HUES64 (cell line): Measurements from ENCODE around the gene CACNG7. TPM values are rescaled to one million over a fixed set of nuclear protein-coding genes. Genes with fewer than 3 reads are reported as not detected.
"Not testable (repeated sequence)": the region's sequence is repeated elsewhere in the genome, so short reads cannot be mapped to it uniquely, and the experiment has no call there.

Experiments used
- H3K27ac ChIP-seq: 2 replicates; pipeline ENCODE4 v1.7.0; 2013; ENCODE audit warnings: low read depth, low read length, inconsistent platforms
- H3K27me3 ChIP-seq: 2 replicates; pipeline ENCODE4 v1.6.1; 2013; ENCODE audit warnings: mild to moderate bottlenecking, low read length; ENCODE audit not compliant: insufficient read depth
- H3K36me3 ChIP-seq: 2 replicates; pipeline ENCODE4 v1.6.1; 2013; ENCODE audit warnings: mild to moderate bottlenecking, low read length; ENCODE audit not compliant: insufficient read depth
- H3K4me1 ChIP-seq: 2 replicates; pipeline ENCODE4 v1.6.1; 2013; ENCODE audit warnings: mild to moderate bottlenecking, low read length, moderate library complexity; ENCODE audit not compliant: insufficient read depth
- H3K4me3 ChIP-seq: 2 replicates; pipeline ENCODE4 v1.5.1; 2013; ENCODE audit warnings: mild to moderate bottlenecking, low read length, moderate library complexity
- H3K9ac ChIP-seq: 2 replicates; pipeline ENCODE4 v1.6.1; 2013; ENCODE audit warnings: mild to moderate bottlenecking, low read depth, low read length
- H3K9me3 ChIP-seq: 2 replicates; pipeline ENCODE4 v1.6.1; 2013; ENCODE audit warnings: low read depth, low read length; ENCODE audit not compliant: insufficient read depth
- WGBS: fragments of 150-250, 120-280 bp; methylation state at CpG from one replicate; pipeline ENCODE4 v1.1.7; 2013; ENCODE audit warnings: missing lambda C conversion rate; 5-methylcytosine and 5-hydroxymethylcytosine counted together
- polyA plus RNA-seq, 2 experiments: library from polyadenylated mRNA; stranded (reverse); fragments of 50-300 nt; gene quantifications; one replicate each; pipeline ENCODE4 v1.2.3, GENCODE V29; 2013

The CACNG7 gene, protein sequence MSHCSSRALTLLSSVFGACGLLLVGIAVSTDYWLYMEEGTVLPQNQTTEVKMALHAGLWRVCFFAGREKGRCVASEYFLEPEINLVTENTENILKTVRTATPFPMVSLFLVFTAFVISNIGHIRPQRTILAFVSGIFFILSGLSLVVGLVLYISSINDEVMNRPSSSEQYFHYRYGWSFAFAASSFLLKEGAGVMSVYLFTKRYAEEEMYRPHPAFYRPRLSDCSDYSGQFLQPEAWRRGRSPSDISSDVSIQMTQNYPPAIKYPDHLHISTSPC
- 19.4 TPM for polyA plus RNA-seq (2013, experiment 1 of 2)
- polyA plus RNA-seq (2013, experiment 2 of 2), result 38.6 TPM

DNA sequence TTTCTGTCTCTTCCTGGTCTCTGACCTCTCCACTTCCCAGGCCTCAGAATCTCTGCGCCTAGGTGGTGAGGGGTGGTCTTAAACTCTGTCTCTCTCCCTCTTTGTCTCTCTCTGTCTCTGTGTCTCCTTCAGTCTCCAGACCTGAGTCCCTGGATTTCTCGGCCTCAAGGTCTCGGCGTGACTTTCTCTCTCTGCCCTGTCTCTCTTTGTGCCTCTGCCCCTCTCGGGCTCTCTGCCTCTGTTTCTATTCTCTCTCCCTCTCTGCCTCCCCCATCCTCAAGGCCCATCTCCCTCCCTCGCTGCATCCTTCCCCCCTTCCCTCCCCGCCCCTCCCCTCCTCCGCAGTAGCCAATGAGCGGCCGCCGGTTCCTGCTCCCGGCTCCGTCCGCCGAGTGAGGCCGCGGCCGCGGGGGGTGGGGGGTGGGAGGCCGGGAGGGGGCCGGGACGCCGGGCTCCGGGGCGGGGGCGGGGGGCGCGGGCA is at the start of gene CACNG7:
Gene CACNG7 (plus strand): TSS at position 344 of the 481 bp plus-strand sequence. CDS start 3,554 bp downstream, outside the sequence.
- under 1% methylated on average over 13 of the region's 28 CpGs for WGBS
- Histone ChIP-seq H3K27me3 (peaks cover 68% of the 10 kb centered on the region), H3K36me3 (no peaks in the 10 kb centered on the region), H3K9me3 (no peaks in the 10 kb centered on the region), H3K27ac (no peak within 1 kb of the TSS), H3K4me3 (peak within 1 kb of the TSS; percentile 89), H3K4me1 (peaks cover 3% of the 10 kb centered on the region; the same call in 1 of the 2 replicates), H3K9ac (peak within 1 kb of the TSS; percentile 64)

DNA sequence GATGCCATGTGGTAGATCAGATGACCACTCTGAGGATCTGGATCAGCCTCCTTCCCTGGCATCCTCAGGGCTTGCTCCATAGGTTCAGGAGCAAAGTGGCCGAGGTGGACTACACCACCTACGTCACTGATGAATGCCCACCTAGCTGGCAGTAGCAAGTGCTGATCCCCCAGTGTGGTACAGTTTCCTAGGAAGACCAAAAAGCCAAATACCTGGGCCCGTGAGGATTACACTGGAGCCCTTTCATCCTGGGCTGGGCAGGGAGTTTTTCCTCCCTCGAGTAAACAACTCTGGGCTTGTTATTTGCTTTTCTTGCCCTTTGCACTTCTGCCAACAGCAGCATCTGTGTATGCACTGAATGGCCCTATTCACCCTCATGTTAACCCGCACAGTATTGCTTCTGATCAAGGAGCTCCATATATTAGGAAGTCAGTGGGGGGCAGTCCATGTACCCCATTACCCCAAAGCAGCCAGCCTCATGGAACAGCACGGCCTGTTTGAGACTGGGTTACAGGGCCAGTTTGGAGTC is 44.7 kb upstream of the CACNG7 start:
- WGBS, result 88% methylated on average over 6 of the region's 6 CpGs
- Histone ChIP-seq H3K4me1 (peaks cover 7% of the 10 kb centered on the region; the same call in 1 of the 2 replicates), H3K36me3 (no peaks in the 10 kb centered on the region), H3K27me3 (no peaks in the 10 kb centered on the region), H3K9me3 (no peaks in the 10 kb centered on the region), H3K4me3 (no peak overlapping the region), H3K9ac (no peak overlapping the region), H3K27ac (no peak overlapping the region)

DNA sequence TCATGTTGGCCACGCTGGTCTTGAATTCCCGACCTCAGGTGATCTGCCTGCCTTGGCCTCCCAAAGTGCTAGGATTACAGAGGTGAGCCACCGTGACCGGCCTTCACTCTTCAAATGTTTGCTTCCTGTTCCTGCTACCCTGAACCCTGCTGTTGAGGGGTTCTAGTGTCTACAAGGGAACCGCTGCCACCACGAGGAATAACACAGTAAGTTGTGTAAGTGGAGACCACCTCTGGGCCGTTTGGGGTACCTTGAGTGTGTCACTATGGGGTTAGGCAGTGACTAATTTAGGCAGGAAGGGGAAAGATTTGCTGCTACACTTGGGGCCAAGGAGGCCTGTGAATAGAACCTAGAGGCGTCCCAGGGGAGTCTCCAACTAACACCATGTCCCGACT is 43.6 kb upstream of the CACNG7 start:
- peak overlapping the region; percentile 95 for H3K9ac ChIP-seq
- H3K4me1 ChIP-seq, result peaks cover 8% of the 10 kb centered on the region
- peak overlapping the region; percentile 58 for H3K4me3 ChIP-seq
- no peaks in the 10 kb centered on the region for H3K9me3 ChIP-seq
- peaks cover under 1% of the 10 kb centered on the region; the same call in 1 of the 2 replicates for H3K36me3 ChIP-seq
- H3K27ac ChIP-seq, result peak overlapping the region; percentile 99
- 55% methylated on average over 9 of the region's 9 CpGs for WGBS
- no peaks in the 10 kb centered on the region for H3K27me3 ChIP-seq

DNA sequence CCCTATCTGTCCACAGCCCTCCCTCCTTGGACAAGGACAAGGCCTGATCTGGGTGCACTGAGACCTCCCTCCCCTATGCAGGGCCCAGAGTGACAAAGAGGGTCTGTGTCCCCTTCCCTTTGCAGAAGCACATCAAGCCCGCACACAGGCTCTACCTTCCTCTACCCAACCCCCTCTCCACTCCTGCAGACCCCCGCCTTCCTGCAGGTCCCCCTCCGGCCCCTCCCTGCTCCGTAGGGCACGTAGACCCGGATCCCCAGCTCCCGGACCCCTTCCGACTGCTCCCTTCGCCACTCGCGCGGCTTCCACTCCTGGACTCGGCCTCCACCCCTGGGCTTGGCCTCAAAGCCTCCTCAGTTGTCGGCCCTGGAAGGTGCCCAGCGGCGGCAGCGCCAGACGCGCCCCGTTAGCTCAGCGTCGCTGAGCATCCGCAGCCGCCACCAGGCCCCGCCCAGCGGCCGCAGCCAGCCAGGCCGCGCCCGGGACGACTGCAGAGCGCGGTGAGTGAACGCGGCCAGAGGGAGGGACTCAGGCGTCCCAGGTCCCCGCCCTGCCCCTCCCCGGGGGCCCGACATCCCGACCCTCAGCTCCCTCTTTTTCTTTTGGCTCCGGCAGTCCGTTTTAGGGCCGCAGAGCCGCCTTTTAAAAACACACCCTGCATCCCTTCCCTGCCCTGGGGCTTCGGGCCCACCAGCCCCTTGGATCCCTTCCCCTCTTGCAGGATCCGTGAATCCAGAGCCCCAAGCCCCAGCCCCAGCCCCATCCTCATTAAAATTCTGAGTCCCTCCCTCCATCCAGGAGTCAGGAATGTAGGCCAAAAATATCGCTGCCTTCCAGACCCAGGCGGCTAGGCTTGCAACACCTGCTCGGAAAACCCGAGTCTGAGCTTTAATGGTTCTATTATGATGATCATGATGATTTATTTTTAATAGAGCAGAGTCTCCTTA is 42.9 kb upstream of the CACNG7 start:
- H3K27ac ChIP-seq, result peak overlapping the region; percentile 99
- H3K4me1 ChIP-seq, result peaks cover 10% of the 10 kb centered on the region
- H3K9me3 ChIP-seq, result no peaks in the 10 kb centered on the region
- H3K4me3 ChIP-seq, result peak overlapping the region; percentile 58
- peaks cover 6% of the 10 kb centered on the region for H3K36me3 ChIP-seq
- 2% methylated on average over 50 of the region's 50 CpGs for WGBS
- no peaks in the 10 kb centered on the region for H3K27me3 ChIP-seq
- peak overlapping the region; percentile 95 for H3K9ac ChIP-seq

DNA sequence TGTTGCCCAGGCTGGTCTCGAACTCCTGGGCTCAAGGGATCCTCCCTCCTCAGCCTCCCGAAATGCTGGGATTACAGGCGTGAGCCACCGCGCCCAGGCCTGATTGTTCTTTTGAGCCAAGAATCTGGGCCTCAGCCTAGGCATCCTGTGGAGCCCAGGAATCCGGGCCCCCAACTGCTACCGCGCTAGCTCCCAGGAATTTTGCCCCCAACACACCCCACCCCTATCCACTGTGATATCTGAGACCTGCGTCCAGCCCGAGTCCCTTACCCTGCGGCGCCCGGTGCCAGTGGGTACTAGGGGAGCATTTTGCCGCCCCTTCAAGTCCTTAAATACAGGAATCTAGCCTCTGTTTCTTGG is 42.2 kb upstream of the CACNG7 start:
- no peaks in the 10 kb centered on the region for H3K9me3 ChIP-seq
- H3K4me1 ChIP-seq, result peaks cover 10% of the 10 kb centered on the region
- H3K27ac ChIP-seq, result peak overlapping the region; percentile 99
- H3K9ac ChIP-seq, result peak overlapping the region; percentile 95
- H3K36me3 ChIP-seq, result peaks cover 10% of the 10 kb centered on the region
- 7% methylated on average over 14 of the region's 14 CpGs for WGBS
- H3K4me3 ChIP-seq, result peak overlapping the region; percentile 58
- no peaks in the 10 kb centered on the region for H3K27me3 ChIP-seq

DNA sequence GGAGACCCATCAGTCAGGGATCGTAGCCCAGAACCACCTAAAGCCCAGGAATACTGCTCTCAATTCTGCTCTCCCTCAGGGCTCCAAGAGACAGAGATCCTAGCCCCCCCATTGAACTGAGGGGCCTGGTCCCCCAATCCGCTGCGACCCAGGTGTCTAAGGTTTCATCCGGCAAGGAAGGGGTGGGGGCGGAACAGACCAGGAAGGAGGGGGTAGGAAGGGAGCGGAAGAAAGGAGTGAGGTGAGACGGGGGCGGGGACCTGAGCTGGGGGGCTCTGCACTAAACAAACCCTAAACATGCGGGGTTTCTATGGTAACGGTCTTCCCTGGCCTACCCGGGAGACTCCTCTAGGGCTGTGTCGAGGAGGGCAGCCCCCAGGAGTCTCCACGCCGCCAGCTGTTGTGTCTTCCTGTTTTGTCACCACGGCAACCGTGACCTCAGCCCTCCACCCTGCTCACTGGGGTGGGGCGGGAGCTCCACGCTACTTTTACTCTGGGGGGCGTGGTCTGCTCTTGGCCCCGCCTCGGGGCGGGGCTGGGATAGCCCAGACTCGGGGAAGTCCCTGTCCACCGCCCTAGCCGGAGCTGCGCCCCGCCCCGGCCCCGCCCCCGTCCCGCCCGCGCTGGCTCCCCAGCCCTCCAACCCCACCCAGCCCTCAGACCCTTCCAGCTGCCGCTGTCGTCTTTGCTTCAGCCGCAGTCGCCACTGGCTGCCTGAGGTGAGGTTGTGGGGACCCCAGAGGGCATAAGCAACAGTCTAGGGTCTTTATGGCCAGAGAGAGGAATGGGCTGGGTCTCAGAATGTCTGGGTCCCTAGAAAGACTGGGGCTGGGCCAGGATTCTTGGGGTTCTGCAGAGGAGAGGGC is 41.6 kb upstream of the CACNG7 start, which contains the start of gene MYADM:
Gene MYADM (plus strand): TSS at position 659 of the 866 bp plus-strand sequence. CDS start 5,647 bp downstream, outside the sequence.
- Histone ChIP-seq H3K27me3 (no peaks in the 10 kb centered on the region), H3K4me1 (peaks cover 10% of the 10 kb centered on the region), H3K9me3 (no peaks in the 10 kb centered on the region), H3K9ac (peak within 1 kb of the TSS; percentile 98), H3K4me3 (peak within 1 kb of the TSS; percentile 95), H3K27ac (peak within 1 kb of the TSS; percentile 99), H3K36me3 (peaks cover 12% of the 10 kb centered on the region)
- WGBS, result under 1% methylated on average over 27 of the region's 37 CpGs

DNA sequence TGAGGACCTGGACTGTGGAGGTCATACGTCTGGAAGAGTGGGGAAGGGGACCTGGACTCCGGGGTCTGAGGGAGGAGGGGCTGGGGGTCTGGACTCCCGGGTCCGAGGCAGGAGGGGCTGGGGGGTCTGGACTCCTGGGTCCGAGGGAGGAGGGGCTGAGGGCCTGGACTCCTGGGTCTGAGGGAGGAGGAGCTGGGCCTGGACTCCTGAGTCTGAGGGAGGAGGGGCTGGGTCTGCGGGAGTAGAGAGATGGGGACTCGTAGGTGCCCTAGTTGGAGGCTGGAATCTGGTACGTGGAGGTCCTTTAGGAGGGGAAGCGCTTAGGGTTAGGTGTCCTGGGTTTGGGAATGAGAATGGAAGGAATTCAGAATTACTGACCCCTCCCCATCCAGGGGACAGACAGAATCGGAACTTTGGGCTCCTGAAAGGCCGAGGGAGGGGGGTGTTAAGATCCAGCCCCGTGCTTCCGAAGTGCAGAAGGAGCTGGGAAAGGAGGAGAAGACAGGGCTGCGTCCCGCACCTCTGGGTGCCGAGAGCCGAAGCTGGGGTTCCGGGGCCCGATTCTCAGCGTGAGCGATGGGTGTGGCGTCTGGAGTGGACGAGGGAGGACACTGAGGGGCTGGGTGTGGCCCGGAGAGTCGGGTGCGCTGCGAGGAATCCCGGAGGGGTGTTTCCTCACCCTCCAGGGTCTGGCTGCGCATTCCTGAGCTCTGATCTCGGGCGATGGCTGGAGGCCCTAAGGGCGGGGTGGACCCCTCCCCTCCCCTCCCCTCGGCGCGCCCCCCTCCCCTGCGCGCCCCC is 40.8 kb upstream of the CACNG7 start:
- Histone ChIP-seq H3K36me3 (peaks cover 18% of the 10 kb centered on the region), H3K27ac (peak overlapping the region; percentile 98), H3K4me1 (peaks cover 10% of the 10 kb centered on the region), H3K4me3 (peak overlapping the region; percentile 95), H3K9me3 (no peaks in the 10 kb centered on the region), H3K9ac (peak overlapping the region; percentile 98), H3K27me3 (no peaks in the 10 kb centered on the region)
- WGBS, result 1% methylated on average over 32 of the region's 37 CpGs

DNA sequence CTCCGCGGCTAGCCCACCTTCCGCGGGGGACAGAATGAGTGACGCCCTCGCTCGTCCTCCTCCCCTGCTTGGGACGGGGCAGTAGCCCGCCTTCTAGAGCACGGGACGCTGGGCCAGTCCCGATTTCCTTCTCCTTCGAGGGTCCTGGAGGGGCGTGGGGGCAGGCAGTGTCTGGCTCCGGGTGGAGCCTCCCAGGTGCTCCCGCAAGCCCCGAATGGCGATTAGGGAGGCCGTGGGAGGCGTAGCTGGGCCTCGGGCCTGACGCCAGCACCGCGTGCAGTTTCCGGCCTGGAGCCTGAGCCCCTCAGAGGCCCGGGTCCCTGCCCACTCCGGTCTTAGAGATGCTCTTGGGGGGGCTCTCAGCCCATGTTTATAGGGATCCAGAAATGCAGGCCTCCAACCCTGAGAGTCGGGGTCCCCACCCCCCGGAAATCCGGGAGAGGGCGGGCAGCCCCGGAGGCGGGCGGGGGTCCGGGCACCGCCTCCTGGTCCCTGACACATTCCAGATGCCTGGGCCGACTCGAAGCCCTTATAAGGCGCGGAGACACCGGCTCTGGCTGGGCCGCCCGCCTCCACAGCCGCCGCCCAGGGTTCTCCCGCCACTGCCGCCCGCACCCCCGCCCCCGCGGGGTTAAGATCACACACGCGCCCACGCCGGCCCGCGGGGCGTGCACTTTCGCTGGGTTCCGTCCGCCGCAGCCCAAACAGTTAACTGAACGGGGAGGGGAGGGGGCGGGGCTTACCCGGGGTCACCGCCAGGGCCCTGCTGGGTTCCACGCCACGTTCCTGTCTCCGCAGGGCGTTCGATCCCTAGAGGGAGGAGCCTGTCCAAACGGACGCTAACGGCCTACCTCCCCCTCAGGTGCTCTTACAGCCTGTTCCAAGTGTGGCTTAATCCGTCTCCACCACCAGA is 39.9 kb upstream of the CACNG7 start:
- peaks cover 10% of the 10 kb centered on the region for H3K4me1 ChIP-seq
- peaks cover 27% of the 10 kb centered on the region for H3K36me3 ChIP-seq
- H3K9ac ChIP-seq, result peak overlapping the region; percentile 98
- H3K4me3 ChIP-seq, result peak overlapping the region; percentile 95
- H3K9me3 ChIP-seq, result no peaks in the 10 kb centered on the region
- no peaks in the 10 kb centered on the region for H3K27me3 ChIP-seq
- peak overlapping the region; percentile 98 for H3K27ac ChIP-seq
- under 1% methylated on average over 75 of the region's 75 CpGs for WGBS

DNA sequence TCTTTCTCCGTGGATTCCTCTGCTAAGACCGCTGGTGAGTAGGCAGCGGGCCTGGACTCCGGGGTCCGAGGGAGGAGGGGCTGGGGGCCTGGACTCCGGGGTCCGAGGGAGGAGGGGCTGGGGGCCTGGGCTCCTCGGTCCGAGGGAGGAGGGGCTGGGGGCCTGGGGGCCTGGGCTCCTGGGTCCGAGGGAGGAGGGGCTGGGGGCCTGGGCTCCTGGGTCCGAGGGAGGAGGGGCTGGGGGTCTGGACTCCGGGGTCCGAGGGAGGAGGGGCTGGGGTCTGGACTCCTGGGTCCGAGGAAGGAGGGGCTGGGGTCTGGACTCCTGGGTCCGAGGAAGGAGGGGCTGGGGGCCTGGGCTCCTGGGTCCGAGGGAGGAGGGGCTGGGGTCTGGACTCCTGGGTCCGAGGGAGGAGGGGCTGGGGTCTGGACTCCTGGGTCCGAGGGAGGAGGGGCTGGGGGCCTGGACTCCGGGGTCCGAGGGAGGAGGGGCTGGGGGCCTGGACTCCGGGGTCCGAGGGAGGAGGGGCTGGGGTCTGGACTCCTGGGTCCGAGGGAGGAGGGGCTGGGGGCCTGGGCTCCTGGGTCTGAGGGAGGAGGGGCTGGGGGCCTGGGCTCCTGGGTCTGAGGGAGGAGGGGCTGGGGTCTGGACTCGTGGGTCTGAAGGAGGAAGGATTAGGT is 39.1 kb upstream of the CACNG7 start:
- Histone ChIP-seq H3K36me3 (peaks cover 35% of the 10 kb centered on the region), H3K9ac (peak overlapping the region; percentile 98), H3K4me3 (peak overlapping the region; percentile 95), H3K27ac (peak overlapping the region; percentile 98)
- 17% methylated on average over 24 of the region's 24 CpGs for WGBS
- H3K27me3 ChIP-seq, H3K4me1 ChIP-seq, H3K9me3 ChIP-seq: not testable (repeated sequence)
